ENCODE measurements around the gene TMEM19.

The TMEM19 gene

DNA sequence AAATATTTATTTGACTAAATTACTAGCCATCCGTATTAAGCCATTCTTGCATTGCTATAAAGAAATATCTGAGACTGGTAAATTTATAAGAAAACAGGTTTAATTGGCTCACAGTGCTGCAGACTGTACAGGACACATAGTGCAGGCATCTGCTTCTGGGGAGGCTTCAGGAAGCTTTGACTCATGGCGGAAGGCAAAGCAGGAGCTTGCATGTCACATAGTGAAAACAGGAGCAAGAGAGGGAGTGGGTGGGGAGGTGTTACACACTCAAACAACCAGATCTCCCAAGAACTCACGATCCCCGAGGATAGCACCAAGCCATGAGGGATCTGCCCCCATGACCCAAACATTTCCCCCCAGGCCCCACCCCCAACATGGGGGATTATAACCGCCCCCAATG lies 42.1 kb downstream of the TMEM19 start:
- DNase-seq = no peak
- H4K12ac ChIP-seq (ENCODE audit: low read depth, low read length) = no peak overlapping the region
- H3K14ac ChIP-seq (ENCODE audit: low read length) = no peak overlapping the region
- H3K18ac ChIP-seq (ENCODE audit: low read length) = no peak overlapping the region
- H3K4me2 ChIP-seq (ENCODE audit: low read length) = no peak overlapping the region
- no peak overlapping the region for H3K27ac ChIP-seq (ENCODE audit: low read depth, low read length)
- no peaks in the 10 kb centered on the region for H3K27me3 ChIP-seq (ENCODE audit: insufficient read depth, low read length)
- H2BK5ac ChIP-seq (ENCODE audit: low read depth, low read length, poor library complexity) = no peak overlapping the region
- H3K79me1 ChIP-seq (ENCODE audit: low read length) = no peaks in the 10 kb centered on the region
- H3K4me3 ChIP-seq (ENCODE audit: low read depth, low read length) = no peak overlapping the region
- no peaks in the 10 kb centered on the region for H3K36me3 ChIP-seq (ENCODE audit: control insufficient read depth in 1 of 2, insufficient read depth in 2 of 2, low read length in 2 of 2)
- peaks cover 0 to 2% of the 10 kb centered on the region in 2 experiments for H3K4me1 ChIP-seq (ENCODE audit: control insufficient read depth in 1 of 2, insufficient read depth in 2 of 2, low read length in 2 of 2)
- H3K4ac ChIP-seq (ENCODE audit: low read depth, low read length) = no peak overlapping the region
- no peak overlapping the region for H4K8ac ChIP-seq (ENCODE audit: low read depth, low read length)
- H2AK5ac ChIP-seq (ENCODE audit: low read length) = no peak overlapping the region
- H3K79me2 ChIP-seq (ENCODE audit: control insufficient read depth, insufficient read depth, low read length, poor library complexity) = no peaks in the 10 kb centered on the region
- H4K91ac ChIP-seq (ENCODE audit: low read depth, low read length) = no peak overlapping the region
- no peak overlapping the region for H2AFZ ChIP-seq (ENCODE audit: insufficient read depth, low read length, poor library complexity)
- no CpG with 5 or more reads among the region's 5 CpGs for WGBS (ENCODE audit: extremely low coverage, insufficient coverage, insufficient read length)
- H2BK120ac ChIP-seq (ENCODE audit: insufficient read depth, low read length, poor library complexity) = no peak overlapping the region
- H3K23ac ChIP-seq (ENCODE audit: low read length) = no peak overlapping the region
- H3K9ac ChIP-seq (ENCODE audit: low read length) = no peak overlapping the region
- H3K9me3 ChIP-seq (ENCODE audit: insufficient read depth, low read depth, low read length) = no peaks in the 10 kb centered on the region
- H2BK12ac ChIP-seq (ENCODE audit: low read length) = no peak overlapping the region

DNA sequence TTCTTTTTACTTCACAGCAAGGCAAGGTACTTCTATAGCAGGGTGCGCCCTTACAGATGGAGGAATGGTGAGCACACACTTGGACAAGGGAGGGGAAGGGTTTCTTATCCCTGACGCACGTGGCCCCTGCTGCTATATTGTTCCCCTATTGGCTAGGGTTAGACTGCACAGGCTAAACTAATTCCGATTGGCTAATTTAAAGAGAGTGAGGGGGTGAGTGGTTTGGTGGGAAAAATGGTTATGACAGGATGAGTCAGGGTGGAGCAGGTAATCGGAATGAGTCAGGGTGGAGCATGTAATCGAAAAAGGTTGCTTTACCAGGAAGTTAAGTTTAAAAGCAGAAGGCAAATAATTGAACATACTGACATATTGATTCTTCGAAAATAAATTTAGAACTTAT lies 45.1 kb downstream of the TMEM19 start:
- Histone ChIP-seq H3K27ac (ENCODE audit: low read depth, low read length) (no peak overlapping the region), H2AK5ac (ENCODE audit: low read length) (no peak overlapping the region), H2AFZ (ENCODE audit: insufficient read depth, low read length, poor library complexity) (no peak overlapping the region), H3K18ac (ENCODE audit: low read length) (no peak overlapping the region), H2BK12ac (ENCODE audit: low read length) (no peak overlapping the region), H3K36me3 (ENCODE audit: control insufficient read depth in 1 of 2, insufficient read depth in 2 of 2, low read length in 2 of 2) (no peaks in the 10 kb centered on the region), H3K27me3 (ENCODE audit: insufficient read depth, low read length) (no peaks in the 10 kb centered on the region), H3K23ac (ENCODE audit: low read length) (no peak overlapping the region), H2BK5ac (ENCODE audit: low read depth, low read length, poor library complexity) (no peak overlapping the region), H3K4me1 (ENCODE audit: control insufficient read depth in 1 of 2, insufficient read depth in 2 of 2, low read length in 2 of 2) (peaks cover 0 to 2% of the 10 kb centered on the region in 2 experiments), H3K9me3 (ENCODE audit: insufficient read depth, low read depth, low read length) (no peaks in the 10 kb centered on the region), H3K79me1 (ENCODE audit: low read length) (no peaks in the 10 kb centered on the region), H4K8ac (ENCODE audit: low read depth, low read length) (no peak overlapping the region), H3K9ac (ENCODE audit: low read length) (no peak overlapping the region), H4K12ac (ENCODE audit: low read depth, low read length) (no peak overlapping the region), H2BK120ac (ENCODE audit: insufficient read depth, low read length, poor library complexity) (no peak overlapping the region), H3K4me2 (ENCODE audit: low read length) (no peak overlapping the region), H3K79me2 (ENCODE audit: control insufficient read depth, insufficient read depth, low read length, poor library complexity) (no peaks in the 10 kb centered on the region), H3K14ac (ENCODE audit: low read length) (no peak overlapping the region), H4K91ac (ENCODE audit: low read depth, low read length) (no peak overlapping the region), H3K4ac (ENCODE audit: low read depth, low read length) (no peak overlapping the region), H3K4me3 (ENCODE audit: low read depth, low read length) (no peak overlapping the region)
- DNase-seq = no peak
- WGBS (ENCODE audit: extremely low coverage, insufficient coverage, insufficient read length) = 100% methylated on average over 1 of the region's 7 CpGs

DNA sequence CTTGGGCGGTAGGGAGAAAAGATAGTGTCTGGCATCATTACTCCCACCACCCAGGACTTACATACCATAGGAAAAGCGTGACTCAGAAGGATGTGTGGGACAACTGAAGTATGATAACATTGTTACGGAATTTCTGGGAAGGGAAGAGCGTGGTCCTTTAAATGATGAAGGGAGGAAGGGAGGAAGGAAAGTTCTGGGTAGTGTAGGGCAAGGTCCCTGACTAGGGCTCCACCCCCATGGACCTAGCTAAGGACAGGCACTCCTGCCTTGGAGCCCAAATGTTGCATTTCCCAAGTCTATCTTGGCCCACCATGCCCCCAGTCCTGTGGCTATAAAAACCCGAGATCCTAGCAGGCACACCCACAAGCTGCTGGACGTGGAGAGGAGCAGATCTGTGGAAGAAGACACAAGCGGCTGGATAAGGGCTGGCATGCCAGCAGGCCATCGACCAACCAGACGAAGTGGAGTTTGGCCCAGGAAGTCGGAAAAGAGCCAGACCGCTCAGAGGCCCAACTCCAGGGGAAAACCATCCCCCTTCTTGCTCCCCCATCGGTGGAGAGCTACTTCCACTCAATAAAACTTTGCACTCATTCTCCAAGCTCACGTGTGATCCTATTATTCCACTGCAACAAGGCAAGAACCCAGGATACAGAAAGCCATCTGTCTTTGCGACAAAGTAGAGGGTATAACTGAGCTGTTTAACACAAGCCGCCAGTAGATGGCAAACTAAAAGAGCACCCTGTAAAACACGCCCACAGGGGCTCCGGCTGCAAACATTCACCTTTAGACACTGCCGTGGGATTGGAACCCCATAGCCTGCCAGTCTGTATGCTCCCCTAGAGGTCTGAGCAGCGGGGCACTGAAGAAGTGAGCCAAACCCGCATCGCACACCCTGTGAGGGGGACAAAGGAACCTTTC lies 45.8 kb downstream of the TMEM19 start:
- Histone ChIP-seq H3K79me1 (ENCODE audit: low read length) (no peaks in the 10 kb centered on the region), H3K4me1 (ENCODE audit: control insufficient read depth in 1 of 2, insufficient read depth in 2 of 2, low read length in 2 of 2) (peaks cover 0 to 2% of the 10 kb centered on the region in 2 experiments), H3K18ac (ENCODE audit: low read length) (no peak overlapping the region), H3K4me2 (ENCODE audit: low read length) (no peak overlapping the region), H3K27ac (ENCODE audit: low read depth, low read length) (no peak overlapping the region), H3K4me3 (ENCODE audit: low read depth, low read length) (no peak overlapping the region), H2BK120ac (ENCODE audit: insufficient read depth, low read length, poor library complexity) (no peak overlapping the region), H4K8ac (ENCODE audit: low read depth, low read length) (no peak overlapping the region), H3K79me2 (ENCODE audit: control insufficient read depth, insufficient read depth, low read length, poor library complexity) (no peaks in the 10 kb centered on the region), H3K36me3 (ENCODE audit: control insufficient read depth in 1 of 2, insufficient read depth in 2 of 2, low read length in 2 of 2) (no peaks in the 10 kb centered on the region), H3K27me3 (ENCODE audit: insufficient read depth, low read length) (no peaks in the 10 kb centered on the region), H4K91ac (ENCODE audit: low read depth, low read length) (no peak overlapping the region), H2AFZ (ENCODE audit: insufficient read depth, low read length, poor library complexity) (no peak overlapping the region), H2BK12ac (ENCODE audit: low read length) (no peak overlapping the region), H4K12ac (ENCODE audit: low read depth, low read length) (no peak overlapping the region), H3K14ac (ENCODE audit: low read length) (no peak overlapping the region), H2BK5ac (ENCODE audit: low read depth, low read length, poor library complexity) (no peak overlapping the region), H3K4ac (ENCODE audit: low read depth, low read length) (no peak overlapping the region), H3K9ac (ENCODE audit: low read length) (no peak overlapping the region), H3K23ac (ENCODE audit: low read length) (no peak overlapping the region), H2AK5ac (ENCODE audit: low read length) (no peak overlapping the region), H3K9me3 (ENCODE audit: insufficient read depth, low read depth, low read length) (no peaks in the 10 kb centered on the region)
- peak; percentile 29 to 47 for DNase-seq
- WGBS (ENCODE audit: extremely low coverage, insufficient coverage, insufficient read length) = no CpG with 5 or more reads among the region's 21 CpGs

DNA sequence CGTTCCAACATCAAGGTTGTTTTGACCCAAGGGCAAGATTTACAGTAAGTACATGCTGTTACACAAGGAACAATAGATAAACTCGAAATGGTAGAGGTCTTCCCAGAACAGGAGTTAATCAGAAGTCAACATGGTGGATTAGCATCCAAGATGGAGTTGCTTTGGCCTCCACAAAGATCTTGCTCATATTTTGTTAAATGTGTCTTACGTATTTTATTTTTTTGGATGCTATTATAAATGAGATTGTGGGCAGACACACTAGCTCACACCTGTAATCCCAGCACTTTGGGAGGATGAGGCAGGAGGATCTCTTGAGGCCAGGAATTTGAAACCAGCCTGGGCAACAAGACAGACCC lies 46.5 kb downstream of the TMEM19 start:
- no CpG with 5 or more reads among the region's 3 CpGs for WGBS (ENCODE audit: extremely low coverage, insufficient coverage, insufficient read length)
- Histone ChIP-seq H2AFZ (ENCODE audit: insufficient read depth, low read length, poor library complexity) (no peak overlapping the region), H2BK5ac (ENCODE audit: low read depth, low read length, poor library complexity) (no peak overlapping the region), H3K4ac (ENCODE audit: low read depth, low read length) (no peak overlapping the region), H3K27ac (ENCODE audit: low read depth, low read length) (no peak overlapping the region), H4K8ac (ENCODE audit: low read depth, low read length) (no peak overlapping the region), H2BK12ac (ENCODE audit: low read length) (no peak overlapping the region), H3K14ac (ENCODE audit: low read length) (no peak overlapping the region), H3K27me3 (ENCODE audit: insufficient read depth, low read length) (no peaks in the 10 kb centered on the region), H3K79me1 (ENCODE audit: low read length) (no peaks in the 10 kb centered on the region), H2AK5ac (ENCODE audit: low read length) (no peak overlapping the region), H3K4me3 (ENCODE audit: low read depth, low read length) (no peak overlapping the region), H3K23ac (ENCODE audit: low read length) (no peak overlapping the region), H3K9ac (ENCODE audit: low read length) (no peak overlapping the region), H2BK120ac (ENCODE audit: insufficient read depth, low read length, poor library complexity) (no peak overlapping the region), H3K9me3 (ENCODE audit: insufficient read depth, low read depth, low read length) (no peaks in the 10 kb centered on the region), H3K79me2 (ENCODE audit: control insufficient read depth, insufficient read depth, low read length, poor library complexity) (no peaks in the 10 kb centered on the region), H3K4me2 (ENCODE audit: low read length) (no peak overlapping the region), H3K4me1 (ENCODE audit: control insufficient read depth in 1 of 2, insufficient read depth in 2 of 2, low read length in 2 of 2) (peaks cover 0 to 2% of the 10 kb centered on the region in 2 experiments), H3K36me3 (ENCODE audit: control insufficient read depth in 1 of 2, insufficient read depth in 2 of 2, low read length in 2 of 2) (no peaks in the 10 kb centered on the region), H4K91ac (ENCODE audit: low read depth, low read length) (no peak overlapping the region), H3K18ac (ENCODE audit: low read length) (no peak overlapping the region), H4K12ac (ENCODE audit: low read depth, low read length) (no peak overlapping the region)
- no peak for DNase-seq

Data from trophoblast cell (in vitro differentiated cells and primary cell).